Measurements from ENCODE around the gene TPMT.
A peak's percentile ranks its signal among the peaks of the same experiment; 100 is the strongest.
"Not testable (repeated sequence)": the region's sequence is repeated elsewhere in the genome, so short reads cannot be mapped to it uniquely, and the experiment has no call there.

TPMT gene

GRCh38 chr6:18155150-18155863 is 430 bp upstream of the TPMT start, which contains the start of gene KDM1B:
Gene KDM1B (plus strand): TSS chr6:18155422. CDS start chr6:18159896, 4,474 bp downstream.
- peak; percentile 83 for DNase-seq

- no peak for DNase-seq
These were observed 1.6 kb downstream of the TPMT start for GRCh38 chr6:18153311-18153703.

GRCh38 chr6:18151801-18152200 is 3.1 kb downstream of the TPMT start:
- DNase-seq = no peak

- not testable (repeated sequence) for DNase-seq
These were observed 3.5 kb downstream of the TPMT start for GRCh38 chr6:18151391-18151790.

GRCh38 chr6:18148304-18149025 is 6.4 kb downstream of the TPMT start:
- no peak for DNase-seq

- no peak for DNase-seq
These were observed 7.3 kb downstream of the TPMT start for GRCh38 chr6:18147616-18148015.

DNA sequence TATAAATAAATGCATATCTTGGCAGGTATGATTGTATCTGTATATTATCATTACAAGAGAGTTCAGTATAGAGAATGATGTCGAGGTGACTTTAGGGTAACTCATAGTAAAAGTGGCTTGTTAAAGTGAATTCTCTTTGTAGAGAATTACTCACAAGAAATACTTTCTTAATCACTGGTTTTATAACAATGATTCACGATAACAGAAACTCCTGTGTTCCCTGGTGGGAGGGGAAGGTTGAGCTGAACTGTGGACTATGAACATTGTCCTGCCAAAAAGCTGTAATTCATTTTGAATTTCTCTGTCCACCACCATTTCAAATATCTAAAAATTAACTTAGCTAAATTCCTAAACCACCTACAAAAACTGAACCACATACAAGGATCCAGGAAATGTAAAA is 7.7 kb downstream of the TPMT start:
- DNase-seq = no peak

GRCh38 chr6:18142591-18142861 is 12.4 kb downstream of the TPMT start:
- DNase-seq = no peak

DNA sequence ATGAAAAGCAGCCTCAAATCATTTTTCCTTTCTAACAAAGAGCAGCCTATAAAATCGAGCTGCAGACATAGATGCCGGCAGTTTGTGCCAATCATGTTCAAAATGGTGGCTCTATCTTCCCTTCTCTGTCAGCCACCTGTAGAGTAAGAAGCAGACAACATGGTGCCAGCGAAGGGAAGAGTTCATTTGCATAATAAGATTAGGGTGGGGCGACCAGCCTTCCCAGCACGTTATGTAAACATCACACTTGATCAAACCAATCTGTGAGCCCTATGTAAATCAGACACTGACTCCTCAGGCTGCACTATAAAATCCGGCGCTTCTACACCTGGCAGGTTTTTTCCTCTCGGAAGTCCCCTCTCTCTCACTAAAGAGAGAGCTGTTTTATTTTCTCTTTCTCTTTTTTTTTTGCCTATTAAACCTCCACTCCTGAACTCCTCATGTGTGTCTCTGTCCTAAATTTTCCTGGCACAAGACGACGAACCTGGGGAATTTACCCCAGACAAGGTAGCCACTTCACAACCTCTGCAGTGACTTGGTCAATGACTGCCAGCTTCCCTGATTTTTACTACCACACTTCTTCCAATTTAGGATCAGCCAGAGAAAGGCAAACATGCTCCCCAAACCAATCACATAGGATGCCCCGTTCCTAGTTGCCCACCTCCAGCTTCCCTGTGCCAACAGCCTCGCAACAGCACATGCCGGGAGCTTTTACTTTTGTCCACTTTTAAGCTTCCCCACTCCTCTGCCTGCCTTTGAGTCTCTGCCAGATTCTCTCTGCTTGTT is 12.9 kb downstream of the TPMT start:
- no peak for DNase-seq

- no peak for DNase-seq
These were observed 14.8 kb downstream of the TPMT start for GRCh38 chr6:18139935-18140621.

DNA sequence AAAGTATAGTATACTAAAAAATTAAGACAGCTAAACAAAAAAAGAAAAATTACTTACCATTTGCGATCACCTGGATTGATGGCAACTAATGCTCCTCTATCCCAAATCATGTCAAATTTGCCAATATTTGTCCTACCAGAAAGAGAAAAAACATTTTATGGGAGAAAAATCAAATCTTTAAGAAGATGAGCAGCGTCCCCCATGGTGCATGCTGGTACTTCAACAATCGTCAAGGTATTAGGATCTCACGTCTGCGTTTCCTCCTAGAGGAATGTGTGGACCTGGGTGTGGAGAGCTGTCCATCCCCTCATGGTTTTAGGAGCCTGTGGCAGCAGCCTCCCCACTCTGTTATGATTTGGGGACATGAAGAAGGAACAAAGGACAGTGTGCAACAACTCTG is 16.0 kb downstream of the TPMT start:
- no peak for DNase-seq

DNA sequence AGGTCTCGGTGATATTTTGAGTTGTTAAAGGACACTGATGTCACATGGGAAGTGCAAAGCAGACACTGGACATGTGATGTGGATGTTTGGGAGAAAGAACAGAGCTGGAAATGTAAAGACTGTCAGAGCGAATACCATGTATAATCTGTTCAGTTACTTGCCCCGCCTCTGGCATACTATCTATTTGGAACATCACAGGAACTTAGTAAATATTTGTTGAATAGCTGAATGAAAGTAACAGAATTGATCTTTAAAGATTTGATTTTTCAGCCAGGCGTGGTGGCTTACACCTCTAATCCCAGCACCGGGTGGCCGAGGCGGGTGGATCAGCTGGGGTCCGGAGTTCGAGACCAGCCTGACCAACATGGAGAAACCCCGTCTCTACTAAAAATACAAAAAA is 18.6 kb downstream of the TPMT start:
- no peak for DNase-seq

DNA sequence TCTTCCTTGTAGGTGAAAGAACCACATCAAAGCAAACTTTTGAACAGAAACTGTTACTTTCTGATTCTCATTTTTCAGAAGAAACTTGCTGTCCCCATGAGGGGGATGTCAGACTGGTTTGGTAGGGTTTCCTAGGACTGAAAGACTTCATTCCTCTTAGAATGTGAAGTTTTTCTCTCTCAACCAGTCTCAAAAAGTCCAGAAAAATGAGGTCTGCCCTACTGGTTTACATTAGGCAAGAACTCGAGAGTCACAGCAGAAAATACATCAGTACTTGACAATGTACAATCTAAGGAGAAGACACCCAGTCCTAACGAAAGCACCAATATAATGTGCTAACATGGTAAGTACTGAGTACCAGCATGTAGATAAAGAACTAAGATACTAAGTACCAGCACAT is 19.7 kb downstream of the TPMT start:
- DNase-seq = no peak

DNA sequence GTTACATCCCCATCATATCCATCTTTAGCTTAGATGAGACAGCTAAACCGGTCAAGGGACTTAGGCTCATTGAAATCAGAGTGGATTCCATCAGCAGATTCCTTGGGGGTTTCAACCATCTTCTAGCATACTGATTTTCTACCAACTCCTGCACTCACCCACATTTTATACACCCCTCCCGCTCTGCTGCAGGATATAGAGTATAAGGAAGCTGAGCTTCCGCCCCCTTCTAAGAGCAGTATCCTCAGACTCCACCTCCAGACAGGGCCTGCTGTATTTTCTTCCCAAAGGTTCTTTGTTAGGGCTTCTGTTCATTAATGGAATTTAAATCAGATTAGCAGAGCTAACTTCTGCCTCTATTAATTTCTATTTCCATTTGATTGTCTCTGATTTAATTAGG is 22.5 kb downstream of the TPMT start:
- DNase-seq = no peak

- no peak for DNase-seq
These were observed 28.8 kb downstream of the TPMT start for GRCh38 chr6:18126121-18126520.

DNA sequence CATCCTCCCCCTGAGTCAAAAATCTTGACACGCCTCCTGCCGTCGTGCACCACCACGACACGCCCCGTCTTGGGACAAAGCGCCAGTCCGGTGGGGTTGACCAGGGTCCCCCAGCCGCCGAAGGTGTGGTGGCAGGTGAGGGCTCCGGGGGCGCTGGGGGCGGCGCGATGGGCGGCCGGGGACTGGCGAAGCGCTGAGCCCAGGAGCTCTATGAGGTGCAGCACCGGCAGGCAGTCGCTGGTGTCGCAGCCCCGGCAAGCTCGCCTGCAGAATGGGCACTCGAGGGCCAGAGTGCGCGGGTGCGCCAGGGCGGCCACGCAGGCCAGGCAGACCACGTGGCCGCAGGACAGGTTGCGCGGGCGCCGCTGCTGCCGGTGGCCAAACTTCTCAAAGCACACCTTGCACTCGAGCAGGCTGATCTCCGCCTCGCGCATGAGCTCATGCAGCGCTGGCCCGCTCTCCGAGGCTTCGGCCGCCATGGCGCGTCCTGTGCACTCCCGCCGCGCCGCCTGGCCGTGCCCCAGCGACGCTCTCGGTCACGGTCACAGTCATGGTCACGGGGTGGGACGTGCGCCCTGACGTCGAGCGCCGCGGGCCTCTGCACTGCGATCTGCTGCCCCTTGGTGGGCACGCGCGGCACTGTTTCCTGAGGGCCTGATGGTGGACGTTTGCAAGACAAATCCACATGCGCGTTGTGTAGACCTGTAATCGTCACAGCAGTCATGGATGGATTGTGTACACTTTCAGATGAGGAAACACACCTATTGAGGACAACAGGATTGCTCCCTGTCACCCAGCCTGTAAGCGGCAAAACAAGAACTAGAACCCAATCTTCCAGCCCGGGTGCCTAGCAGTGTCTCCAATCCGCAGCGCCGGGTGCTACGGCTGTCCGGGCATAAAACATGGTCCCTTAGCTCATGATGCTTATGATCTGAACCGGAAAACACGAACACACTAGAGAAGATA is 32.5 kb downstream of the TPMT start, which contains the start of gene NHLRC1:
Gene NHLRC1 (minus strand): TSS at position 550 of the 966 bp plus-strand sequence. CDS start 71 bp downstream, at position 479.
- peak; percentile 32 for DNase-seq

- no peak for DNase-seq
These were observed 33.2 kb downstream of the TPMT start for GRCh38 chr6:18121580-18122127.

GRCh38 chr6:18119236-18119635 is 35.6 kb downstream of the TPMT start:
- no peak for DNase-seq

DNA sequence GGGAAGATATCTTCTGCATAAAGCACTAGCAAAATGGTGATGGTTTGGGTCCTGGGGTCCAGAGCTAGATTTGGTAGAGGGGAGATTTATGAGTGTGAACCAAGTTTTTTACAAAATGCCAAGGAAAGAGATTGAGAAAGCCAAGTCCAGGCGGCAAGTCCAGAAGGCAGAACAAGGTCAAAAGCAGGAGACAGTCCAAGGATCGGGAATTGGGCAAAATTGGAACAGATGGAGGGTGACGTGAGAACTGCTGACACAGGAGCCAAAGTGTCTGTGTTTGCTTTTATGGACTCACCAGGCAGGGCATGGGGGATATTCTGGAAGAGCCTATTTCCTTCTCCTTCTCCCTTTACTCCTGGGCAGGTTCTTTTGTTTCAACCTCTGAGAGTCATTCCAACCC is 36.5 kb downstream of the TPMT start:
- DNase-seq = no peak

- no peak for DNase-seq
These were observed 37.7 kb downstream of the TPMT start for GRCh38 chr6:18117136-18117535.

DNA sequence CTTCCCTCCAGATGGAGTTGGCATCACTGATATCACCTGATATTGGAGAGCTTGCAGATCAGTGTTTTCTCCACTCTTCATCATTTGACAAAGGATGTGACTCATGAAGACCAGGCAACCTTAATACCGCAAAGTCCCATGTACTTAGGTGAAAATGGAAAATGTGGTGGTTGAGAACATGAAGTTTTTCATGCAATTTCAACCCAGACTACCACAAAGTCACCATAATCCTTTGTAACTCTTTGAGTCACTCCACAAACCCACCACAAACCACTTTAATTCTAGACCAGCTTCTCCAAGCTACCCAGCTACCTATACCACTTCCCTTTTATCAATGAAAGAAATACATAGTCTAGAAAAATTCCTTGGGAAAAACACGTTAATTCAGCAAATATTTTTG is 39.5 kb downstream of the TPMT start:
- no peak for DNase-seq

GRCh38 chr6:18110162-18110561 is 44.7 kb downstream of the TPMT start:
- no peak for DNase-seq

Measured in NCI-H2107 (cell line).